Mesendoderm (in vitro differentiated cells): ENCODE results near the gene RTN4.

ENCODE experiments used
- DNase-seq: peaks from one replicate; pipeline ENCODE4 v3.0.0; 2013
- H2AK5ac ChIP-seq: 2 replicates; pipeline ENCODE4 v1.6.1; 2013; ENCODE audit warnings: low read length, inconsistent platforms
- H2BK120ac ChIP-seq: 2 replicates; pipeline ENCODE4 v1.6.1; 2013; ENCODE audit warnings: low read depth, mild to moderate bottlenecking, low read length, moderate library complexity, mixed read lengths
- H2BK15ac ChIP-seq: replicated peaks from 2 replicates; pipeline ENCODE4 v1.6.1; 2013; ENCODE audit warnings: low read depth, mild to moderate bottlenecking, moderate library complexity
- H2BK5ac ChIP-seq: 2 replicates; pipeline ENCODE4 v1.6.1; 2013; ENCODE audit warnings: low read length, inconsistent platforms
- H3K18ac ChIP-seq: 2 replicates; pipeline ENCODE4 v1.6.1; 2013; ENCODE audit warnings: mild to moderate bottlenecking, low read length, mixed read lengths
- H3K23ac ChIP-seq: one replicate; pipeline ENCODE4 v1.6.1; 2013; ENCODE audit warnings: low read length
- H3K27ac ChIP-seq: 2 replicates; pipeline ENCODE4 v1.5.1; 2013; ENCODE audit warnings: low read depth, mild to moderate bottlenecking, inconsistent platforms, low read length, moderate library complexity
- H3K27me3 ChIP-seq: 2 replicates; pipeline ENCODE4 v1.6.1; 2013; ENCODE audit warnings: low read length, control low read depth, mild to moderate bottlenecking, inconsistent platforms; ENCODE audit not compliant: insufficient read depth, poor library complexity
- H3K36me3 ChIP-seq: 2 replicates; pipeline ENCODE4 v1.6.1; 2013; ENCODE audit warnings: low read length, inconsistent platforms; ENCODE audit not compliant: control insufficient read depth, insufficient read depth
- H3K4ac ChIP-seq: one replicate; pipeline ENCODE4 v1.6.1; 2013; ENCODE audit warnings: low read depth, mild to moderate bottlenecking, low read length, moderate library complexity
- H3K4me1 ChIP-seq: 2 replicates; pipeline ENCODE4 v1.6.1; 2013; ENCODE audit warnings: low read depth, low read length, inconsistent platforms; ENCODE audit not compliant: control insufficient read depth
- H3K4me2 ChIP-seq: 2 replicates; pipeline ENCODE4 v1.6.1; 2013; ENCODE audit warnings: low read length
- H3K4me3 ChIP-seq: 2 replicates; pipeline ENCODE4 v1.5.1; 2013; ENCODE audit warnings: mild to moderate bottlenecking, low read length
- H3K56ac ChIP-seq: one replicate; pipeline ENCODE4 v1.6.1; 2013; ENCODE audit warnings: low read length
- H3K79me1 ChIP-seq: 2 replicates; pipeline ENCODE4 v1.6.1; 2013; ENCODE audit warnings: low read length, inconsistent platforms
- H3K79me2 ChIP-seq: 2 replicates; pipeline ENCODE4 v1.6.1; 2013; ENCODE audit warnings: mild to moderate bottlenecking, low read length; ENCODE audit not compliant: control insufficient read depth, insufficient read depth
- H3K9ac ChIP-seq: 2 replicates; pipeline ENCODE4 v1.6.1; 2013; ENCODE audit warnings: low read length, inconsistent platforms
- H4K5ac ChIP-seq: one replicate; pipeline ENCODE4 v1.6.1; 2013; ENCODE audit warnings: low read length
- H4K8ac ChIP-seq: one replicate; pipeline ENCODE4 v1.6.1; 2013; ENCODE audit warnings: low read depth, mild to moderate bottlenecking, control low read depth, low read length, moderate library complexity
- WGBS: extraction: QIAGEN DNeasy Blood & Tissue Kit; methylation state at CpG from one replicate; pipeline ENCODE4 v1.1.7; 2013; ENCODE audit warnings: low lambda C conversion rate, missing lambda C conversion rate; ENCODE audit not compliant: insufficient coverage; ENCODE audit errors: extremely low coverage; 5-methylcytosine and 5-hydroxymethylcytosine counted together

The RTN4 gene

GRCh38 chr2:55087936-55088335 lies 37.7 kb upstream of the RTN4 start:
- Histone ChIP-seq H3K56ac (no peak overlapping the region), H3K4ac (no peak overlapping the region), H2BK15ac (no peak overlapping the region), H3K79me1 (no peaks in the 10 kb centered on the region), H2AK5ac (no peak overlapping the region), H3K4me1 (no peaks in the 10 kb centered on the region), H3K4me3 (no peak overlapping the region), H2BK5ac (no peak overlapping the region), H3K23ac (no peak overlapping the region), H3K36me3 (no peaks in the 10 kb centered on the region), H4K8ac (no peak overlapping the region), H3K18ac (no peak overlapping the region), H3K27me3 (no peaks in the 10 kb centered on the region), H3K4me2 (no peak overlapping the region), H3K9ac (no peak overlapping the region), H4K5ac (no peak overlapping the region), H3K79me2 (no peaks in the 10 kb centered on the region), H2BK120ac (no peak overlapping the region), H3K27ac (no peak overlapping the region)
- DNase-seq: peak; percentile 72
- no CpG with 5 or more reads among the region's 3 CpGs for WGBS

GRCh38 chr2:55087501-55087900 lies 37.2 kb upstream of the RTN4 start:
- no peak overlapping the region for H3K9ac ChIP-seq
- no peak overlapping the region for H3K56ac ChIP-seq
- no peak overlapping the region for H3K4me3 ChIP-seq
- H2BK5ac ChIP-seq: no peak overlapping the region
- H3K23ac ChIP-seq: no peak overlapping the region
- no peak overlapping the region for H4K8ac ChIP-seq
- H2BK15ac ChIP-seq: no peak overlapping the region
- H3K36me3 ChIP-seq: no peaks in the 10 kb centered on the region
- H3K79me1 ChIP-seq: no peaks in the 10 kb centered on the region
- H2BK120ac ChIP-seq: no peak overlapping the region
- no peak overlapping the region for H3K4ac ChIP-seq
- no peak overlapping the region for H2AK5ac ChIP-seq
- DNase-seq: no peak
- H3K79me2 ChIP-seq: no peaks in the 10 kb centered on the region
- H3K4me1 ChIP-seq: no peaks in the 10 kb centered on the region
- H4K5ac ChIP-seq: no peak overlapping the region
- no peak overlapping the region for H3K4me2 ChIP-seq
- H3K18ac ChIP-seq: no peak overlapping the region
- no peaks in the 10 kb centered on the region for H3K27me3 ChIP-seq
- H3K27ac ChIP-seq: no peak overlapping the region

GRCh38 chr2:55085113-55086040 lies 35.1 kb upstream of the RTN4 start:
- no peak overlapping the region for H3K4me2 ChIP-seq

GRCh38 chr2:55084641-55085040 lies 34.4 kb upstream of the RTN4 start:
- no peak overlapping the region for H2AK5ac ChIP-seq
- no peaks in the 10 kb centered on the region for H3K36me3 ChIP-seq
- WGBS: no CpG with 5 or more reads among the region's 3 CpGs
- H3K56ac ChIP-seq: no peak overlapping the region
- H2BK15ac ChIP-seq: no peak overlapping the region
- H3K4ac ChIP-seq: no peak overlapping the region
- H4K5ac ChIP-seq: no peak overlapping the region
- H3K23ac ChIP-seq: no peak overlapping the region
- no peak overlapping the region for H3K9ac ChIP-seq
- H3K4me3 ChIP-seq: no peak overlapping the region
- H3K4me1 ChIP-seq: no peaks in the 10 kb centered on the region
- H2BK120ac ChIP-seq: no peak overlapping the region
- no peaks in the 10 kb centered on the region for H3K27me3 ChIP-seq
- no peak overlapping the region for H3K4me2 ChIP-seq
- no peak overlapping the region for H4K8ac ChIP-seq
- H3K18ac ChIP-seq: no peak overlapping the region
- DNase-seq: no peak
- H3K79me2 ChIP-seq: no peaks in the 10 kb centered on the region
- no peak overlapping the region for H2BK5ac ChIP-seq
- H3K27ac ChIP-seq: no peak overlapping the region
- H3K79me1 ChIP-seq: no peaks in the 10 kb centered on the region

More at GRCh38 chr2:55085113-55086040, 35.1 kb upstream of the RTN4 start:
- H3K79me2 ChIP-seq: no peaks in the 10 kb centered on the region
- no peak overlapping the region for H3K56ac ChIP-seq
- DNase-seq: no peak
- H3K27me3 ChIP-seq: no peaks in the 10 kb centered on the region
- H2BK5ac ChIP-seq: no peak overlapping the region
- no peak overlapping the region for H2AK5ac ChIP-seq
- no peak overlapping the region for H3K4me3 ChIP-seq
- no peaks in the 10 kb centered on the region for H3K36me3 ChIP-seq
- H3K9ac ChIP-seq: no peak overlapping the region
- WGBS: no CpG with 5 or more reads among the region's 5 CpGs
- H3K4me1 ChIP-seq: no peaks in the 10 kb centered on the region
- H3K4ac ChIP-seq: no peak overlapping the region
- H4K8ac ChIP-seq: no peak overlapping the region
- no peak overlapping the region for H3K23ac ChIP-seq
- no peak overlapping the region for H2BK15ac ChIP-seq
- H2BK120ac ChIP-seq: no peak overlapping the region
- H3K18ac ChIP-seq: no peak overlapping the region
- no peaks in the 10 kb centered on the region for H3K79me1 ChIP-seq
- no peak overlapping the region for H3K27ac ChIP-seq
- H4K5ac ChIP-seq: no peak overlapping the region

GRCh38 chr2:55080204-55080738 lies 30.0 kb upstream of the RTN4 start:
- no peak overlapping the region for H3K27ac ChIP-seq
- no peak overlapping the region for H3K56ac ChIP-seq
- H2BK120ac ChIP-seq: no peak overlapping the region
- no peak overlapping the region for H2BK5ac ChIP-seq
- no peak overlapping the region for H3K4ac ChIP-seq
- H2AK5ac ChIP-seq: no peak overlapping the region
- H3K4me3 ChIP-seq: no peak overlapping the region
- H3K4me2 ChIP-seq: no peak overlapping the region
- H3K4me1 ChIP-seq: no peaks in the 10 kb centered on the region
- no peak overlapping the region for H2BK15ac ChIP-seq
- H3K27me3 ChIP-seq: no peaks in the 10 kb centered on the region
- no CpG with 5 or more reads among the region's 7 CpGs for WGBS
- H4K5ac ChIP-seq: no peak overlapping the region
- no peak overlapping the region for H3K23ac ChIP-seq
- no peaks in the 10 kb centered on the region for H3K79me2 ChIP-seq
- H3K36me3 ChIP-seq: no peaks in the 10 kb centered on the region
- no peak overlapping the region for H3K9ac ChIP-seq
- H3K79me1 ChIP-seq: no peaks in the 10 kb centered on the region
- no peak overlapping the region for H4K8ac ChIP-seq
- DNase-seq: no peak
- no peak overlapping the region for H3K18ac ChIP-seq
